Measurements from ENCODE around the gene GIMAP7. TPM values are rescaled to one million over a fixed set of nuclear protein-coding genes. Genes with fewer than 3 reads are reported as not detected.

Gene GIMAP7
- polyA plus RNA-seq, 1 of the 3 experiments (the other 2 are of a cell fraction), result not detected

DNA sequence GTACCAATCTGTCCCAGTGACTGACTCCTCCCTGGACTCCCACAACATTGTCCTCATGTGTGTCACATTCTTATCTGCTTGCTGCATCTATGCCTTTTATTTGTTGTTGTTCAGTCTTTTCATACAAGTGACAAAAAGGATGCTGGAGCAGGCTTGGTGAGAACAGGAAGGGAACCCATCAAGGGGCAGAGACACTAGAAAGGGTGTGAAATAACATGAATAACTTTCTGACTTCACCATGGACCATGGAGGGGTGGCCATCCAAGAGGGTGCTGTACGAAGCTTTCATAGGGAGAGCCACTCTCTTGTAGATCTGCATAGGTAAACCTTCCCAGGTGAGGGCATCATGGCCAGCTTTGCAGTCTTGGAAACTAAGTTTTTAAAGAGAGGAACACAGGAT, 49.7 kb upstream of the GIMAP7 start (continued):
- TF ChIP-seq, protein P1, sequence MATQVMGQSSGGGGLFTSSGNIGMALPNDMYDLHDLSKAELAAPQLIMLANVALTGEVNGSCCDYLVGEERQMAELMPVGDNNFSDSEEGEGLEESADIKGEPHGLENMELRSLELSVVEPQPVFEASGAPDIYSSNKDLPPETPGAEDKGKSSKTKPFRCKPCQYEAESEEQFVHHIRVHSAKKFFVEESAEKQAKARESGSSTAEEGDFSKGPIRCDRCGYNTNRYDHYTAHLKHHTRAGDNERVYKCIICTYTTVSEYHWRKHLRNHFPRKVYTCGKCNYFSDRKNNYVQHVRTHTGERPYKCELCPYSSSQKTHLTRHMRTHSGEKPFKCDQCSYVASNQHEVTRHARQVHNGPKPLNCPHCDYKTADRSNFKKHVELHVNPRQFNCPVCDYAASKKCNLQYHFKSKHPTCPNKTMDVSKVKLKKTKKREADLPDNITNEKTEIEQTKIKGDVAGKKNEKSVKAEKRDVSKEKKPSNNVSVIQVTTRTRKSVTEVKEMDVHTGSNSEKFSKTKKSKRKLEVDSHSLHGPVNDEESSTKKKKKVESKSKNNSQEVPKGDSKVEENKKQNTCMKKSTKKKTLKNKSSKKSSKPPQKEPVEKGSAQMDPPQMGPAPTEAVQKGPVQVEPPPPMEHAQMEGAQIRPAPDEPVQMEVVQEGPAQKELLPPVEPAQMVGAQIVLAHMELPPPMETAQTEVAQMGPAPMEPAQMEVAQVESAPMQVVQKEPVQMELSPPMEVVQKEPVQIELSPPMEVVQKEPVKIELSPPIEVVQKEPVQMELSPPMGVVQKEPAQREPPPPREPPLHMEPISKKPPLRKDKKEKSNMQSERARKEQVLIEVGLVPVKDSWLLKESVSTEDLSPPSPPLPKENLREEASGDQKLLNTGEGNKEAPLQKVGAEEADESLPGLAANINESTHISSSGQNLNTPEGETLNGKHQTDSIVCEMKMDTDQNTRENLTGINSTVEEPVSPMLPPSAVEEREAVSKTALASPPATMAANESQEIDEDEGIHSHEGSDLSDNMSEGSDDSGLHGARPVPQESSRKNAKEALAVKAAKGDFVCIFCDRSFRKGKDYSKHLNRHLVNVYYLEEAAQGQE (IDR thresholded peaks at IDR 0.05; ENCODE audit: low read depth, low read length), result no peak
- TF ChIP-seq, protein P2, sequence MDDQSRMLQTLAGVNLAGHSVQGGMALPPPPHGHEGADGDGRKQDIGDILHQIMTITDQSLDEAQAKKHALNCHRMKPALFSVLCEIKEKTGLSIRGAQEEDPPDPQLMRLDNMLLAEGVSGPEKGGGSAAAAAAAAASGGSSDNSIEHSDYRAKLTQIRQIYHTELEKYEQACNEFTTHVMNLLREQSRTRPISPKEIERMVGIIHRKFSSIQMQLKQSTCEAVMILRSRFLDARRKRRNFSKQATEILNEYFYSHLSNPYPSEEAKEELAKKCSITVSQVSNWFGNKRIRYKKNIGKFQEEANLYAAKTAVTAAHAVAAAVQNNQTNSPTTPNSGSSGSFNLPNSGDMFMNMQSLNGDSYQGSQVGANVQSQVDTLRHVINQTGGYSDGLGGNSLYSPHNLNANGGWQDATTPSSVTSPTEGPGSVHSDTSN (IDR thresholded peaks at IDR 0.05), result no peak
- TF ChIP-seq NFIC (IDR thresholded peaks at IDR 0.05; ENCODE audit: borderline replicate concordance) (no peak), GATA2 (CRISPR knock-in tag; IDR thresholded peaks at IDR 0.05) (no peak), RCOR1 (IDR thresholded peaks at IDR 0.05; ENCODE audit: low read length) (no peak), EP300 (IDR thresholded peaks at IDR 0.05; ENCODE audit: borderline replicate concordance in 1 of 2, low read depth in 1 of 2, low read length in 1 of 2) (no peak), SMC3 (IDR thresholded peaks at IDR 0.05; ENCODE audit: low read depth, low read length) (no peak), MXI1 (IDR thresholded peaks at IDR 0.05; ENCODE audit: low read depth, low read length) (no peak), FOXM1 (IDR thresholded peaks at IDR 0.05; ENCODE audit: low read depth) (no peak), TEAD4 (IDR thresholded peaks at IDR 0.05; ENCODE audit: borderline replicate concordance, insufficient read depth) (no peak), RFX5 (IDR thresholded peaks at IDR 0.05; ENCODE audit: low read length) (no peak)
- TF ChIP-seq, protein P3, sequence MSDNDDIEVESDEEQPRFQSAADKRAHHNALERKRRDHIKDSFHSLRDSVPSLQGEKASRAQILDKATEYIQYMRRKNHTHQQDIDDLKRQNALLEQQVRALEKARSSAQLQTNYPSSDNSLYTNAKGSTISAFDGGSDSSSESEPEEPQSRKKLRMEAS (IDR thresholded peaks at IDR 0.05; ENCODE audit: low read depth), result no peak
- TF ChIP-seq, protein P4, sequence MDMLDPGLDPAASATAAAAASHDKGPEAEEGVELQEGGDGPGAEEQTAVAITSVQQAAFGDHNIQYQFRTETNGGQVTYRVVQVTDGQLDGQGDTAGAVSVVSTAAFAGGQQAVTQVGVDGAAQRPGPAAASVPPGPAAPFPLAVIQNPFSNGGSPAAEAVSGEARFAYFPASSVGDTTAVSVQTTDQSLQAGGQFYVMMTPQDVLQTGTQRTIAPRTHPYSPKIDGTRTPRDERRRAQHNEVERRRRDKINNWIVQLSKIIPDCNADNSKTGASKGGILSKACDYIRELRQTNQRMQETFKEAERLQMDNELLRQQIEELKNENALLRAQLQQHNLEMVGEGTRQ (IDR thresholded peaks at IDR 0.05; ENCODE audit: borderline replicate concordance, low read depth, low read length), result no peak

DNA sequence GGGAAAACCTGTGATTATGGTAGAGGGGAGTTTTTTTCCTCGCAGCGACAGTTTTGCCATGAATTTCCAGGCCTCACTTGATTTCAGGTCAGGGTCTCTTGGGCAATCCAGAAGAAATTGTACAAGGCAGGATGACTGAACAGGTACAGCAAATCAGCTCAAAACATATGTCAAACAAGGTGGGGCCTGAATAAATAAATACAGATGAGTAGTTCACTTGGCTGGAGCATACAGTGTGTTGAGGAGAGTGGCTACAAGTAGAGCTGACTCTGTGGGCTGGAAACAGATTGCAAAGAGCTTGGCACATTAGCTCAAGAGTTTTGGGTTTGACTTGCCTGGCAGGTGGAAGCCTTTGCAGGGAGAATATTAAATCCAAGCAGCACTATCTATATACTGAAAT, 49.3 kb upstream of the GIMAP7 start:
- WGBS (ENCODE audit: low lambda C conversion rate), result 3% methylated on average over 2 of the region's 2 CpGs
- TF ChIP-seq GABPA (IDR thresholded peaks at IDR 0.05; ENCODE audit: low read depth), result no peak
- no peak for TF ChIP-seq RXRA (IDR thresholded peaks at IDR 0.05; ENCODE audit: borderline replicate concordance, low read depth)
- no peak for TF ChIP-seq TCF12 (IDR thresholded peaks at IDR 0.05)
- no peak for TF ChIP-seq RCOR1 (IDR thresholded peaks at IDR 0.05; ENCODE audit: low read length)
- no peak for TF ChIP-seq JUND (IDR thresholded peaks at IDR 0.05)
- no peak for TF ChIP-seq EP300 (IDR thresholded peaks at IDR 0.05; ENCODE audit: borderline replicate concordance in 1 of 2, low read depth in 1 of 2, low read length in 1 of 2)
- no peak for TF ChIP-seq TEAD4 (IDR thresholded peaks at IDR 0.05; ENCODE audit: borderline replicate concordance, insufficient read depth)
- no peak for TF ChIP-seq TAF1 (IDR thresholded peaks at IDR 0.05; ENCODE audit: borderline replicate concordance, low read depth, low read length)
- TF ChIP-seq, protein P5, sequence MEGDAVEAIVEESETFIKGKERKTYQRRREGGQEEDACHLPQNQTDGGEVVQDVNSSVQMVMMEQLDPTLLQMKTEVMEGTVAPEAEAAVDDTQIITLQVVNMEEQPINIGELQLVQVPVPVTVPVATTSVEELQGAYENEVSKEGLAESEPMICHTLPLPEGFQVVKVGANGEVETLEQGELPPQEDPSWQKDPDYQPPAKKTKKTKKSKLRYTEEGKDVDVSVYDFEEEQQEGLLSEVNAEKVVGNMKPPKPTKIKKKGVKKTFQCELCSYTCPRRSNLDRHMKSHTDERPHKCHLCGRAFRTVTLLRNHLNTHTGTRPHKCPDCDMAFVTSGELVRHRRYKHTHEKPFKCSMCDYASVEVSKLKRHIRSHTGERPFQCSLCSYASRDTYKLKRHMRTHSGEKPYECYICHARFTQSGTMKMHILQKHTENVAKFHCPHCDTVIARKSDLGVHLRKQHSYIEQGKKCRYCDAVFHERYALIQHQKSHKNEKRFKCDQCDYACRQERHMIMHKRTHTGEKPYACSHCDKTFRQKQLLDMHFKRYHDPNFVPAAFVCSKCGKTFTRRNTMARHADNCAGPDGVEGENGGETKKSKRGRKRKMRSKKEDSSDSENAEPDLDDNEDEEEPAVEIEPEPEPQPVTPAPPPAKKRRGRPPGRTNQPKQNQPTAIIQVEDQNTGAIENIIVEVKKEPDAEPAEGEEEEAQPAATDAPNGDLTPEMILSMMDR (IDR thresholded peaks at IDR 0.05), result no peak
- no peak for TF ChIP-seq EZH2phosphoT487 (IDR thresholded peaks at IDR 0.05; ENCODE audit: borderline replicate concordance, low read depth)
- no peak for TF ChIP-seq POLR2AphosphoS5 (IDR thresholded peaks at IDR 0.05; ENCODE audit: low read depth, low read length)
- TF ChIP-seq, protein P3 (IDR thresholded peaks at IDR 0.05; ENCODE audit: low read depth), result no peak
- TF ChIP-seq, protein P4 (IDR thresholded peaks at IDR 0.05; ENCODE audit: borderline replicate concordance, low read depth, low read length), result no peak
- no peak for TF ChIP-seq GATA2 (CRISPR knock-in tag; IDR thresholded peaks at IDR 0.05)
- TF ChIP-seq FOXM1 (IDR thresholded peaks at IDR 0.05; ENCODE audit: low read depth), result no peak
- no peak for TF ChIP-seq MXI1 (IDR thresholded peaks at IDR 0.05; ENCODE audit: low read depth, low read length)

More for the DNA sequence above, 49.3 kb upstream of the GIMAP7 start:
- Histone ChIP-seq H4K20me1 (ENCODE audit: insufficient read depth) (no peaks in the 10 kb centered on the region), H3K9me3 (0 out of 2 replicates have a peak, but pooled peaks cover 8% of the 10 kb centered on the region), H3K4me3 (ENCODE audit: low read depth in 2 of 2, low read length in 1 of 2) (no peak overlapping the region), H3K36me3 (replicated peaks in 1 of 2; ENCODE audit: control insufficient read depth in 1 of 2, insufficient read depth in 2 of 2, low read length in 1 of 2) (no peaks in the 10 kb centered on the region), H3K4me2 (no peak overlapping the region), H3K27me3 (ENCODE audit: insufficient read depth) (peaks cover 3% of the 10 kb centered on the region; the same call in 1 of the 2 replicates), H3K9me2 (no peaks in the 10 kb centered on the region), H2AFZ (ENCODE audit: low read depth) (no peak overlapping the region), H3K27ac (ENCODE audit: low read depth in 2 of 2, low read length in 1 of 2) (no peak overlapping the region), H3K4me1 (ENCODE audit: control insufficient read depth in 1 of 2, insufficient read depth in 2 of 2, low read depth in 1 of 2, low read length in 1 of 2) (no peaks in the 10 kb centered on the region), H3K9ac (no peak overlapping the region), H3F3A (replicated peaks; ENCODE audit: insufficient read depth) (no peaks in the 10 kb centered on the region), H3K79me2 (ENCODE audit: insufficient read depth) (no peaks in the 10 kb centered on the region)
- ChIA-PET POLR2A (no interaction called here), CTCF (interaction anchor here (1.0 kb wide), 1 partner anchor 32 kb away, joined by 3 read pairs; no protein-coding TSS in a partner anchor)
- DNase-seq, result no peak

Data from SK-N-SH (cell line).